GM18873 (cell line): ENCODE results near the gene NGFR.
A peak's percentile ranks its signal among the peaks of the same experiment; 100 is the strongest.

Experiments
- ATAC-seq: cut with Tn5 transposase; IDR thresholded peaks from one replicate; pipeline ENCODE4 v1.9.1; 2021; ENCODE audit warnings: mild to moderate bottlenecking, moderate library complexity, moderate number of reproducible peaks; ENCODE audit not compliant: unreplicated experiment, low FRiP score

Gene NGFR

DNA sequence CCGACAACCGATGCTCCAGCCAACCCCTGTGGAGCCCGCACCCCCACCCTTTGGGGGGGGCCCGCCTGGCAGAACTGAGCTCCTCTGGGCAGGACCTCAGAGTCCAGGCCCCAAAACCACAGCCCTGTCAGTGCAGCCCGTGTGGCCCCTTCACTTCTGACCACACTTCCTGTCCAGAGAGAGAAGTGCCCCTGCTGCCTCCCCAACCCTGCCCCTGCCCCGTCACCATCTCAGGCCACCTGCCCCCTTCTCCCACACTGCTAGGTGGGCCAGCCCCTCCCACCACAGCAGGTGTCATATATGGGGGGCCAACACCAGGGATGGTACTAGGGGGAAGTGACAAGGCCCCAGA lies 17.9 kb downstream of the NGFR start:
- ATAC-seq, result no peak

DNA sequence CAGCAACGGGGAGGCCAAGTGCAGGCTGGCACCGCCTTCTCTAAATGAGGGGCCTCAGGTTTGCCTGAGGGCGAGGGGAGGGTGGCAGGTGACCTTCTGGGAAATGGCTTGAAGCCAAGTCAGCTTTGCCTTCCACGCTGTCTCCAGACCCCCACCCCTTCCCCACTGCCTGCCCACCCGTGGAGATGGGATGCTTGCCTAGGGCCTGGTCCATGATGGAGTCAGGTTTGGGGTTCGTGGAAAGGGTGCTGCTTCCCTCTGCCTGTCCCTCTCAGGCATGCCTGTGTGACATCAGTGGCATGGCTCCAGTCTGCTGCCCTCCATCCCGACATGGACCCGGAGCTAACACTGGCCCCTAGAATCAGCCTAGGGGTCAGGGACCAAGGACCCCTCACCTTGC lies 18.5 kb downstream of the NGFR start:
- ATAC-seq, result no peak

DNA sequence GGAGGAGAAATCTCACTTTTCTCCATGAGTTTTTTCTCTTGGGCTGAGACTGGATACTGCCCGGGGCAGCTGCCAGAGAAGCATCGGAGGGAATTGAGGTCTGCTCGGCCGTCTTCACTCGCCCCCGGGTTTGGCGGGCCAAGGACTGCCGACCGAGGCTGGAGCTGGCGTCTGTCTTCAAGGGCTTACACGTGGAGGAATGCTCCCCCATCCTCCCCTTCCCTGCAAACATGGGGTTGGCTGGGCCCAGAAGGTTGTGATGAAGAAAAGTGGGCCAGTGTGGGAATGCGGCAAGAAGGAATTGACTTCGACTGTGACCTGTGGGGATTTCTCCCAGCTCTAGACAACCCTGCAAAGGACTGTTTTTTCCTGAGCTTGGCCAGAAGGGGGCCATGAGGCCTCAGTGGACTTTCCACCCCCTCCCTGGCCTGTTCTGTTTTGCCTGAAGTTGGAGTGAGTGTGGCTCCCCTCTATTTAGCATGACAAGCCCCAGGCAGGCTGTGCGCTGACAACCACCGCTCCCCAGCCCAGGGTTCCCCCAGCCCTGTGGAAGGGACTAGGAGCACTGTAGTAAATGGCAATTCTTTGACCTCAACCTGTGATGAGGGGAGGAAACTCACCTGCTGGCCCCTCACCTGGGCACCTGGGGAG lies 19.1 kb downstream of the NGFR start:
- no peak for ATAC-seq

DNA sequence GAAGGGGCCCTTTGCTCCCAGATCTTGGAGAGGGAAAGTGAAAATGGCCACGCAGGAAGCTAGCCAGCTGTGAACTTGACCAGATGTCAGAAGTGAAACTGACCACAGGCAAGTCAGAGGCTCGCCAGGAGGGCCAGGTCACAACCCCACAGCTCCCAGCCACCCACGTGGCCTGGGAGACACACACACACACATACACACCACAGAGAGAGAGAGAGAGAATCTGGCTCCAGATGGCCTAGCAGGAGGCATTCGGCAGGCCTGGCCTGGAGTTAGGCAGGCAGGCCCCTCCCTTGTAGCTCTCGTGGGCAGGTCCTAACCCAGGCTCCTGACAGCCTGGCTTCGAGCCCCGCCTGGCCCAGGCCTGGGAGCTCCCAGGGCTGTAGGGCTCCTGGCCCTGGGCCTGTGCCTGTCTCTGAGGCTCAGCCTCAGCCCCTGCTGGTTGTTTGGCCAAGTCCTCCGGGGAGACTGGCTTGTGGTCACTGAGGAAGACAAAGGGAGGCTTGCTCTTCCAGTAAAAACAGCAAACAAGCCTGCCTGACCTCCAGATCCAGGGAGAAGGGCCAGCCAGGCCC lies 20.2 kb downstream of the NGFR start:
- peak; percentile 76 for ATAC-seq

DNA sequence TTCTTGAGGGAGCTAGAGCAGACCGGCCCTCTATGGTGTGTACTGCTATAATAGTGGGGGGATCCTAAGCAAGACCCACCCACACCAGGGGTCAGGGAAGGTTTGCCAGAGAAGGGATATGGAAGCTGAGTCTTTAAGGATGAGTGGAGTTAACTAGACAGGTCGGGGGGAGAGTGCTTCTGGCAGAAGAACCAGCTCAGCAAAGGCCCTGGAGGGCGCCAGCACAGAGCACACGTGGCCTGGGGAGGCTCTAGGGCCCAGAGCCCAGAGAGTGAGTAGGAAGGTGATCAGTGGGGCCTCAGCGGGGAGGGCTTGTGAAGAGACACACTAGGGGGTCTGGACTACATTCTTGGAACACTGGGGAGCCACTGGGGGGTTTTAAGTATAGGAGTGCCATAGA lies 21.1 kb downstream of the NGFR start:
- ATAC-seq, result no peak

DNA sequence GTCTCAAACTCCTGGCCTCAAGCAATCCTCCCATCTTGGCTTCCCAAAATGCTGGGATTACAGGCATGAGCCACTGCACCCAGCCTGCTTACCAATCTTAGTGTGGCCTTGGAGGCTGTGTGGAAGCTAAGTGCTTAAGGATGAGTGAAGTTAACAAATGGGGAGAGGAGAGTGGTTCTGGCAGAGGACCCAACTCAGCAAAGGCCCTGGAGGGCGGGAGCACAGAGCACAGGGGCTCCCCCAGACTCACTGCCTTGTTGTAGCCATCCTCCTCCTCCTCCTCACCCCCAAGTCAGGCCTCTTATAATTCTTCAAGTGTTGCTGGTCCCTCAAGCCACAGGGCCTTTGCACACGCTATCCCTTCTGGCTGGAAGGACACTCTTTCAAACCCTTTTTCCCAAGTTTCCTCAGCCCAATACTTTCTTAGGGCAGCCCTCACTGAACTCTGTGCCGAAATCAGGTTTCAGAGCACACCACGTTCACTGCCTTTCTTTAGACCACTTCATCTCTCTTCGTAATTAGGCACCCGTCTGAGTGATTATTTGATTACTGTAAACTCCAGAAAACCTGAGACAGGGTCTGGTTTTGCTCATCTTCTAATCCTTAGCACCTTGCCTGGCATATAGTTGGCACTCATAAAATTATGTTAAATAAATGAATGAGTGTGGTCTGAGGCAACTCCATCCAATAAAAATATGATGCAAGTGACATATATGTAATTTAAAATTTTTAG lies 23.4 kb downstream of the NGFR start:
- ATAC-seq, result no peak

DNA sequence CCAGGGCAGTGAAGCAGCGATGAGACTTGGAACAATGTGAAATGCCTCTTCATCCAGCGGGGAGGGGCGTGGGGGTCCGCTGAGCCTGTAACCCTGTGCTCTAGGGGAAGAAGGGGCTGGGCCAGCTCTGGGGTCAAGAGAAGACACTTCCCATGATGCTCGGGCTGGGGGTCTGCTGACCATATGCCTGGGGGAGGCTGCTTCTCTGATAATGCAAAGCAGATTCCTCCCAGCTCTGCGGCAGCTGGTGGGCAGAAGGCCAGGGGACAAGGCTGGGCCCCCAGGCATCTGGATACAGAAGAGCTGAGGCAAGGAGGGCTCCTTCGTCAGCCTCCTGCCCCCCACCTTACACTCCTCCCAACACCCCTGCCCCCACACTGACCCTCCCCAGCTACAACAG lies 24.7 kb downstream of the NGFR start:
- ATAC-seq, result no peak

DNA sequence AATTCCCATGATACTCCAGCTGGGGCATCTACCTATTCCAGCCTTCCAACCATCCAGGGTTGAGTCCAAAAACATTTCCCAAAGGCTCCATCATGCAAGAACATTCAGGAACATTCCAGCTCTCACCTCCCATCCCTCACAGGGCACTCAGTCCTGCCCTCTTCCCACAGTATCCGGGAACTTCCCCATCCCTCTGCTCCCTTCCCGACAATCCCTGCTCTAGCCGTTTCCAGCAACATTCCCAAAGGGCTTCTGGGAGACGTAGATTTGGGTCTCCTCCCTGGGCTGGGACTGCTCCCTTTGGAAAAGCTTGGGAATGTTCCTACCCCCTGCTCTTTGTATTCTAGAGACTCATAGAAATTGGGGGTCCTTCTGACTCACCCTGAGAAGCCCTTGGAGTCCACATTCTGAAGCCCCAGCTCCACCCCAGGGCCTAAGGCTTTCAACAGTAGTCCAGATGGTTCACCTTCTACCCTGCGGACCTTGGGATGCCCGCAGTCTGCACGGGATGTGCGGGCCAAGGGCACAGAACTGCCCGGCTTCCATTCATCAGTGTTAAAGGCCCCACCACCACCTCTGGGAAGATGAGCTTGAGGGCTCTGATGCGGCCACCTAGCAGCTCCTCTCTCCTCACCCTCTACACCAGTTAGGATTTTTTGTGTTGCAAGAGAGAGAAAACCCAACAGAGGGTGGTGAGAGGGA lies 25.4 kb downstream of the NGFR start:
- ATAC-seq, result no peak

DNA sequence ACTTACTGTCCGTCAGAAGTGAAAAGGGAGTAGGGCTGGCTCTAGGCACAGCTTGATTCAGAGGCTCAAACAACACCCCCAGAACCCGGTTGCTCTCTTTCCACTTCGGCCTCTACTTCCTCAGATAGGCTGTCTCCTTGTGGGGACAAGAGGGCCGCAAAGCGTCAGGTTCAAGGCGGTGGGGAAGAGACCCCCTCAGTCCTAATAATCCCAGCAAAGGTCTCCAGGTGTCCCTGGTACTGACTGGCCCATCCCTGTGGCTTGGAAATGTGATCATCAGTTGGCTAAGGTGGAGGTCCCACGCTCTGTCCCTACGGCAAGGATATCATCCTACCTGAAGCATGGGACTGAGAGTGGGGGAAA lies 26.0 kb downstream of the NGFR start:
- ATAC-seq, result no peak

DNA sequence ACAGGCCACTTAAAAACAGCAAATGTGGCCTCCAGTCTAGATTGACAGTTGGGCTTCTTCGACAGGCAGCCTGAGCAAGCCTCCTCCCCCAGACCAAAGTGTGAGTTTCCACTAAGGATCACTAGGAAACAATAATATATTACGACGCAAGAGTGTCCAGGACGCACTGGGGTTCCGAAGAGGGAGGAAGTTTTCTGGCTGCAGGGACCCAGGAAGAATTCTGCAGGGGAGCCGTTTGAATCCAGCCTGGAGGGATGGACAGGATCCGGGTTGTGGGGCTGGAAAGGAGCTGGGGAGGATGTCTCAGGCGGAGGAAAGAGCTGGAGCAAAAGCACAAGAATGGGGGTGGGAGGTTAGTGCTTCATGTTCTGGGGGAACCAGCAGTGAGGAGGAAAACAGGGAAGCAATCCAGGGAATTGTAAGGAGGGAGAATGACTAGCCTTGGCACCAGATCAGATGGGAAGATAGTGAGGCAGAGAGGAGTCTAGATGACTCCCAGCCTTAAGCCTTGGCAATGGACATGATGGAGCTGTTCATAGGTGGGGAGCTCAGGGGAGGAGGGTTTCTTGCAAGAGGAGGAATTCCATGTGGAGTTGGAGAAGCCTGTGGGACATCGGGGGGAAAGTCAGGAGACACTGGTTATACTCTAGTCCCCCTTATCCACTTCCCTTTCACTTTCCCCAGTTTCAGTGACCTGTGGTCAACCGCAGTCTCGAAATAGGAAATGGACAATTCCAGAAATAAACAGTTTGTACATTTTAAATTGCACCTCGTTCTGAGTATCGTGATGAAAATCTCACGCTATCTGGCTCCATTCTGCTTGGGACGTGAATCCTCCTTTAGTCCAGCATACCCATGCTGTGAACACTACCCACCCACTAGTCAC lies 26.6 kb downstream of the NGFR start:
- no peak for ATAC-seq

DNA sequence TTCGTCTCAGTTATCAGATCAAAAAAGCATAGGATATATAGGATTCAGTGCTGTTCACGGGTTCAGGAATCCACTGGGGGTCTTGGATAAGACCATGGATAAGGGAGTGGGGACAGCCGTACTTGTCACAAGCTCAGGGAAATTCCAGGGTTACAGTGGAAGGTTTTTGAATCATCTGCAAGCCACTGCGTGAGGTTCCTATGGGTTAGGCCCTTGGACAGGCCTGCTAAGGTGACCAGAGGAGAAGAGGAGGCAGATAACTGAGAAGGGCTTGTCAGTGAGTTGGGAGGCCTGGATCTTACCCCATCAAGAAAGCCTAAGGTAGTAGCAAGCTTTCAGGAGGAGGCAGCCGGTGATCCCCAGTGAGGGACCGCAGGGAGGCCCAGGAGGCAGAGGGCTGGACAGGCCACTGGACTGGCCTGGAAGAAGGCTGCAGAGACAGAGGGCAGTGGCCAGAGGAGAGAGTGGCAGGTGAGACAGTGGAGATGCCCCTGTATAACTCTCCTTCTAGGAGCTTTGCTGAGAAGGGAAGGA lies 27.3 kb downstream of the NGFR start:
- ATAC-seq, result no peak

DNA sequence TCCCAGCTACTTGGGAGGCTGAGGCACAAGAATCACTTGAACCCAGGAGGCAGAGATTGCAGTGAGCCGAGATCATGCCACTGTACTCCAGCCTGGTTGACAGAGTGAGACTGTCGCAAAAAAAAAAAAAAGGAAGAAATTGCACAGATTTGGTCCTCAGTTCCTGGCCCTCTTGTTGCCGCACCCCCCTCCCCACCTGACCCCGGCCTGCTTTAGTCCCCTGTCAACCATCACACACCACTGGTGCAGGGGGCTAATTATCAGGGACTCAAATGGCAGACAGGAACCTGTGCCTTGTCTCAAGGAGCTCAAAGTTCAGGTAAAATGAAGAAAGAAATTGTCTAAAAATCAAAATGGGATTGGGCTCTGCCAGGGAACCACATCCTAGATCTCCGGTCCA lies 28.1 kb downstream of the NGFR start:
- ATAC-seq, result no peak

DNA sequence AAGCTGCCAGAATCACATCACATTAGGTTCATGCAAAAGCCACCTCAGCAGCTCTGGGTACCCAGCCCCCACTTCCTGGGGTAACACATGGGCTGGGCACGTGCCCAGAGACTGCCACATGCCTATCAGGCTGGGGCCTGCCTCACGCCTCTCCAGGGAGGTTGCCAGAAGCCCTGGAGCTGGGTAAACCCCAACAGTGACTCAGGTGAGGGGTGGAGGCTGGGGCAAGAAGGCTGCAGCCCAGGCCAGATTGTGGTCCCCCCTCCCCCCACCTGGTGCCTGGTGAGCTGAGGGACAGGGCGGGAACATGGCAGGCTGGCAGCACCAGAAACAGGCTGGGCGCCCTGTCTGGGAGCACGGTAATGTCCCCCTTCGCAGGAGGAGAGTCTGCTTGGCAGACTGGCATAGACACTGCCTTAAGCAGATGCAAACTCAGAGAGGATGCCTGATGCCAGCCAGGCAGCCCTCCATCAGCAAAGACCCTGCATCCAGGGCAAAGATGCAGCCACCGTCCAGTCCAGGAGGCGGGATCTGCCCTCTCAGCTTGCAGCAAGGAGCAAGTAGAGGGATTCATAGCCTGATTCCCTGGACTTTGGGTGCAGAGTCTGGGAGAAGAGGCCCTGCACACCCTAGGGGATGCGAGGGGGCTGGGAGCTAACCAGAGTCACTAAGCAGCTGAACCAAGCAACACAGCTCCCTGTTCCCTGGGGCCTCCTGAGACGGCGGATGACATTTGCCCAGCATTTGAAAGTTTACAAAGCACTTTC lies 28.8 kb downstream of the NGFR start:
- ATAC-seq, result no peak

DNA sequence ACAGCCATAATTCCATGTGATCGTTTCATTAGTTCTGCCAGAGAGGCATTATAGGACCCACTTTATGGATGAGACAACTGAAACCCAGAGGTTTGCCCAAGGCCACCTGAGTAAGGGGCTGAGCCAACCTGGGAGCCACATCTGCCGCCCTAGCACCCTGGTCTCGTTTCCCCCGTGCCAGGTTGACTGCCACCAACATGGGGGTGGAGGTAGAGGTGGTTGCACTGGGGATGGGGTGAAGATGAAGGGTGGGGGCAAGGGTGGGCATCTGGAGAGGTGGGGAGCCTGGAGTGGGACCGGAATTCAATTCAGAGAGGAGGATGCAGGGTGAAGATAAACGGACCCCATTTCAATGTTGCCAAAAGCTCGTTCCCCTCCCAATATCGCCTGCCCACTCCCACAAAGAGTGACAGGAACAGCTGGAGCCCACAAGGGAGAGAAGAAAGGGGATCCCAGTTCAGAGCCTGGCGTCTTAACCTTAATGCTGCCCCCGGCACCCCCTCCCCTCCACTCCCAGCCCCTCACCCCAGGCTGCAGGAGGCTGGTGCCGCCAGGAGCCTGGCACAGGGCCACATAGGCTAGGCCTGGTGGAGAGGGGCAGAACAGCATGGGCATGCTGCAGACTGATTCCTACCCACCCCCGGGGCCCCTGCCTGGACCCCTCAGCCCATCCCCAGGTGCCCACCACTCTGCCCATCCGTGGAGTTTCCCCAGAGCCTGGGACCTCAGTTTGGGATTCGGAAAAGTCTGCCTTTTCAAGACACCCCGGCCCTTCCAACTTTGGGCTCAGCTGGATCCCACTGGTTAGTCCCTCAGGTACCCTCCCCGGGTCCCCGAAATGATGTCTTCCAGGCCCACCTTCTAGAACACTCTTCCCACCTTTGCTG lies 29.6 kb downstream of the NGFR start:
- no peak for ATAC-seq

DNA sequence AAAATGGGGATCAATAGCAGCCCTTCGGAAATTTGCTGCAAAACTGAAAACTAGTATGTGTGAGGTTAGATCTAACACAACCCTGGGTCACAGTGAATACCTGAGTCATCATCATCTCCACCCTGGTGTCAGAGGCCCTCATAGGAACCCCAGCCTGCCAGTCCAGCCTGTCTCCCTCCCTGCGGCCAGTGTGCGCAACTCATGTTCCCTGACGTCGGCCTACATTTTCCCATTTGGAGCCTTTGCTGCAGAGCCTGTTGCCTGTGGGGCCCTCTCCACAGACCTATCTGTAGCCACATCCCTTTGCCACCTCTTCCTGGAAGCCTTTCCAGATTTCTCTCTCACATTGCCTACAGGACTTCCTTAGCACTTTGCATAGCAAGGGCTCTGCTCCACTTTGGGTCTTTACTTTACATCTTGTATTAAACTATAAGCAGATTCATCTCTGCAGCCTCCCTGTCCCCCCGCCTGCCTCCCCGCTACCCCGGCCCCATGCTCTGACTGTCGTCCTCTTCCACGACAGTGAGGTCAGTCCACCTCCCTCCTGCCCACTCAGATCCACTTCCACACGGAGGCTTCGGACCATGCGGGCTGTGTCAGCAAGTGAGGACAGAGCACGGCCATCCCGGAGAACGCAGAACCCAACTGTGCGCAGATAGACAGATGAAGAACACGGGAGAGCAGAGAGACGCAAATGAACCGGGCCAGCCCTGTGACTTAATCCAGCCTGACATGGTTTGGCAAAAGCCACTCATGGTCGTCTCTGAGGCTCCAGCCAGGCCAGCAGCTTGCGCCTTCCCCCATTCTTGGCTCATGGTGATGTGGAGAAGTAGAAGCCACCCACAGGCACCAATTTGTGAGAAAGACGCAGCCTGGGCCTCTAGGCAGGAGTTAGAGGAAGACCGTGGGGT lies 31.0 kb downstream of the NGFR start:
- ATAC-seq, result no peak

DNA sequence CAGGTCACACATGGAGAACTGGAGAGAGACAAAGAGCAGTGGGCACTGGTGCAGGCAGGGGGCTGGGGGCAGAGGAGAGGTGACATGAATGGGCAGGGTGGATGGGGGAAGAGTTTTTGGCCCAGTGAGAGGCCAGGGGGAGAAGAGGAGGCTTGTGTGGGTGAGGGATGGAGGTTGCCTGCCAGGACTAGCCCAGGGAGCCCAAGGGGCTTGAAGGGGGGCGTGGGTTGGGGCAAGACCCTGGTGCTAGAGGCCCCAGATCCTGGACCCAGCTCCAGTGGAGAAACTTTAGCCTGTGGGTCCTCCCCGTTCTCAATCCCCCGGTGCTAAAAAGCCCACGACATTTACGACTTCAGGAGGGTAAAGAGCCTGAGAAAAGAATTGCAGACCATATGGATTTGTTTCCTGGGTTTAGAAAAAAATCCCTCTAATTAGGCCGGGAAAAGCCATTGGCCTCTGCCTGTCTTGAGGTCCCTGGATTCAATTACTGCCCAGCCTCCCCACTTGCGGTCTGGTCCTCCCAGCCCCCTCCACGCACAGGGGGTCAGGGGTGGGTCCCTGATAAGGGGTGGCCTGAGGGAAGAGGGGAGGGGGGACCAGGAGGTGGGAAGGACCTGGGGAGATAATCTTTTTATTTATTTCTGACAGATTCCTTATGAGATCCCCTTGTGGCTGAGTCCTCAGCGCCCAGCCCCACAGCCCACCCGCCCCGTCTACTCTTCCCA lies 33.0 kb downstream of the NGFR start:
- ATAC-seq, result no peak

DNA sequence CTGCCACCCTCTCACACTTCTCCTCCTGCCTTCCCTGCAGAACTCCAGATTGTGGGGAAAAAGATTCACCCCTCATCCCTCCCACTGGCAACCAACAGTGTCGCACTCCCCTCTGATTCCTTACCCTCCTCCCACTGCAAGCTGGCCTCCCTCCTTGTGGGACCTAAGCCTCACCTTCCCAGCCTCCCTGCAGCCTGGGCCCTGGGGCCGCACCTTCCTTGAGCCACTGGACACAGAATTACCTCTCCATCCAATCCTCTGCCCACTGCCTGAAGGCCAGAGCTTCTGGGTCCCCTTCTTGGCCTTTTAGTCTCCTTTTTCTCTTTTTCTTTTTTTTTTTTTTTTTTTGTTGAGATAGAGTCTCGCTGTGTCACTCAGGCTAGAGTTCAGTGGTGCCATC lies 33.9 kb downstream of the NGFR start:
- ATAC-seq, result no peak
